COLO668 (cell line): ENCODE measurements around the gene QSER1.
"Not testable (repeated sequence)": the region's sequence is repeated elsewhere in the genome, so short reads cannot be mapped to it uniquely, and the experiment has no call there.

ENCODE experiments used
- DNase-seq: peaks from one replicate; lab custom pipeline; 2025; ENCODE audit not compliant: unreplicated experiment; lab: John Stamatoyannopoulos, UW

QSER1 gene

DNA sequence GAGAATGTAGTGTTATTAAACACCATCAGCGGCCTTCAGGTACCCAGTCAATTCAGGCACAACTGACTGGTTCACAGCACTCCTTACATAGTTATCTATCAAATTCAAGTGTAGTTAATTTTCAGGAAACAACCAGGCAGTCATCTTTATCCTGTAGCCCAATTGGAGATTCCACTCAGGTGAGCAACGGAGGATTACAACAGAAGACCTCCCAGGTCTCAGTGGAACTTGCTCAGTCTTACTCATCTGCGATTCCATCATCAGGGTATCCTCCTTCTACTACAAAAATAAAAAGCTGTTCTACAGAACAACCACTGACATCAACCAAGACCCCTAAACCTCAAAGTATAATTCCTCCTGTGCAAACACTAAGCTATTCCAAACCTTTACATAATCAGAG is 39.6 kb downstream of the QSER1 start:
- DNase-seq = no peak

DNA sequence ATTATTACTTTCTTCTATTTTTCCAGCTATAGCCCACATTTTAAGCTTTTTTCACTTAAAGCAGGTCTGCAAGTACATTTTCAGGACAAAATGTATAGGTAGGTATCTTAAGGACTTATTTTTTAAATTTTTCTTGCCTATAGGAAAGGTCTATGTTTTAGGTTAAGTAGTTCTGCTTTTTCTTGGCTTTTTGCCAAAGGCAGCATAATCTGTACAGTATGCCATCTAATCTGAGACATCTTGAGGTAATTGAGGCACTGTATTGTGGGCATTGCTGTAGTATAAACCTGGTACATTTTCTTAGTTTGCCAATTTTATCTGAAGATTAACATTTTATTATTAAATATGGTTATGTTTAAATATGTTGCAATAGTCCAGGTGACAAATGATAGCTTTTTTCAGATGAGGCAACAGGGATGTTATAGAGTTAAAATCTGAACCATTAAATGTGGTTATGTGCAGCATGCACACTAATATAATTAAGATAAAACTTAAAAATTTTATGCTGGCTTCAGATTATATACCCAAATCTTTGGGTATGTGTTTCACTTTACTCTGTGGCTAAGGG is 42.9 kb downstream of the QSER1 start:
- DNase-seq = no peak

DNA sequence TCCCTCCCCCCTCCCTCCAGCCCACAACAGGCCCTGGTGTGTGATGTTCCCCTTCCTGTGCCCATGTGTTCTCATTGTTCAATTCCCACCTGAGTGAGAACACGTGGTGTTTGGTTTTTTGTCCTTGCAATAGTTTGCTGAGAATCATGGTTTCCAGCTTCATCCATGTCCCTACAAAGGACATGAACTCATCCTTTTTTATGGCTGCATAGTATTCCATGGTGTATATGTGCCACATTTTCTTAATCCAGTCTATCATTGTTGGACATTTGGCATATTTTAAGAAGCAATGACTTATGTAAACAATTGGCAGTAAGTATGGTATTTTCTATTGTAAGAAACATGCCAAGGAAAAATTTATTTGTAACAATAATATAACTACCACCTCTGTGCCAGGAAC is 43.6 kb downstream of the QSER1 start:
- not testable (repeated sequence) for DNase-seq

DNA sequence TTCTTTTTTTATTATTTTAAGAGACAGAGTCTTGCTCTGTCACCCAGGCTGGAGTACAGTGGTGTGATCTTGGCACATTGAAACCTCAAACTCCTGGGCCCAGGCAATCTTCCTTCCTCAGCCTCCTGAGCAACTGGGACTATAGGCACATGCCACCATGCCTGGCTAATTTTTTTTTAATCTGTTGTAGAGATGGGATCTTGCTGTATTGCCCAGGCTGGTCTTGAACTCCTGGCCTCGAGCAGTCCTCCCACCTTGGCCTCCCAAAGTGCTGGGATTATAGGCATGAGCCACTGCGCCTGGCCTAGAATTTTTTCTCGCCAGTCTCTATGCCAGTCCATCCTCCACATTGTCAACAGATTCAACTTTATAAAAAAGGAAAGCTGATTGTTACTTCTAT is 44.7 kb downstream of the QSER1 start:
- DNase-seq = not testable (repeated sequence)

DNA sequence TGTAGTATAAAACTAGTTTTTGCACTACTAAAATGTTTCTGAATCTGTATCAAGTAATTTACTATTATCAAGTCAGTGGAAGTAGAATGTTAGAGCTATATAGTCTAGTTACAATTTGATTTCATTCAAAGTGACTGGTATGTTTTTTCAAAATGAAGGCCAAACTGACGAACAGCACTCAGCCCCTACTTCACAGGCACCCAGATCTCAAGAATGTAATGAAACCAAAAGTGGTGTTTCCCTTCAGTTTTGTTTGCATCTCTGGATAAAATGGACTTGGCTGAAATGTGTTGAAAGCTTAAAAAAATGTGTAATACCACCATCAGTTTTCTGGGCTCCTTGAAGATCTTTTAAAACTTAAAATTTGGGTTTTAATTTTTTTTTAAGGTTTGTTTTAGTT is 46.4 kb downstream of the QSER1 start:
- DNase-seq = no peak

DNA sequence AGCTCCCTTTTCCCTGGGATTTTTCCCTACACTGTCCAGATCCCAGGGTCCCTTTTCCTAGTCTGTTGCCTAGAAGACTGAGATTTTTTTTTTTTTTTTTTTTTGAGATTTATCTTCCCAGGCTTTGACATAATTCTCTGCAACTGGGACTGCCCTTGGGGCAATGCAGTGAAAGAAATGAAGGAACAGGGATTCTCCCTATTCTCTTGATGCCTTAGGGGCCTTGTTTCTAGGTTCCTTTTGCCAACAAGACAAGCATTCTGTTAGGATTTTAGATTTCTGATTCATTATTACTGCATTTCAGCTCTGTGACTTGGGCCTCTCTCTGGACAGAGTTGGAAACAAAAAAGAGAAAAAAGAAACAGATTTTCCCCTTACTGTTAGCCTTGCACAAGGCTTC is 47.3 kb downstream of the QSER1 start:
- no peak for DNase-seq

DNA sequence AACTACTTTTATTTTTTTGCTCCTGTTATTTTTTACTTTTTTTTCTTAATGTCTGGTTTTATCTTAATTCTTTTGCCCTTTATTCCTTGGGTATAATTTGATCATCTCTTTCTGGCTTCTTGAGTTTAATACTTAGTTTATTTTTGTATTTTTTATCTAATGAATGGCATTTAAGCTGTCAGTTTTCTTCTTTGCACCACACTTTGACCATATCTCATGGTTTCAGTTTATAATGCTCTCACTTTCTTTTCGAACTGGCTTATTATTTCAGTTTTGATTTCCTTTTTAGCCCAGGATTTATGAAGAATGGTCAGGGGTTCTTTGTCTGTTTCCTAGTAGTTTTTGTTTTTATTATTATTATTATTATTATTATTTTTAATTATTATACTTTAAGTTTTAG is 48.3 kb downstream of the QSER1 start:
- DNase-seq = no peak

DNA sequence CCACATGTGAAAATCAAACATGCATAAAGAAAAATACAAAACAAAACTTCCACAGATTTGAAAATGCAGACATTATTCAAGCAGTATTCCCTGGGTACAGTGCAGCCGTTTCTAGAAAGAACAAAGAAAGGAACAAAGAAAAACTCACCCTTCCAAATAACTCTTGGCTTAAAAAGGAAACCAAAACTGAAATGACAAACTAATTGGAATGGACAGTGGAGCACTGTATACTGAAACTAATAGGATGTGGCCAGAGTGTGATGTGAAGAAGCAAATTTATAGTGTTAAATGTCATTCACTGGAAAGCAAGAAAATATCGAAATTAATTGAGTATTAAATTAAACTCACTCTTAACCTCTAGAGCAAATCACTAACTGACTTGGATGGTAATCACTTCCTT is 55.4 kb downstream of the QSER1 start:
- DNase-seq = no peak

DNA sequence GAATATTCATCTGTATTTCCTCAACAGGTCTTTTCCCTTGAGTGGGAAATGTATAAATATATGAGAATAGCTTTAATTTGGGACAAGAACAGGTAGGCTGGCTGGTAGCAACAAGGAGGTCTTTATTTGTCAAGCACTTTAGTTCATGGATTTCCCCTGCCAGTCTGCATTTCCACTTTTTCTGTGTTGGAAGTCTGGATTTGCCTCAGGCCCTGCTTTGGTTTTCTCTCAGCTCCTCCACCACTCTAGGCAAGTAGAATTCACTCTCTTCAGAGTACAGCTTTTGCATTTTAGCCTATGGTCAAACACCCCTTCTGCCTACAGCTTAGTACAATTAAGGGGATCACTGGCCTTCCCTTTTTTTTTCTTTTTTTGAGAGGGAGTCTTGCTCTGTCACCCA is 57.1 kb downstream of the QSER1 start:
- no peak for DNase-seq

DNA sequence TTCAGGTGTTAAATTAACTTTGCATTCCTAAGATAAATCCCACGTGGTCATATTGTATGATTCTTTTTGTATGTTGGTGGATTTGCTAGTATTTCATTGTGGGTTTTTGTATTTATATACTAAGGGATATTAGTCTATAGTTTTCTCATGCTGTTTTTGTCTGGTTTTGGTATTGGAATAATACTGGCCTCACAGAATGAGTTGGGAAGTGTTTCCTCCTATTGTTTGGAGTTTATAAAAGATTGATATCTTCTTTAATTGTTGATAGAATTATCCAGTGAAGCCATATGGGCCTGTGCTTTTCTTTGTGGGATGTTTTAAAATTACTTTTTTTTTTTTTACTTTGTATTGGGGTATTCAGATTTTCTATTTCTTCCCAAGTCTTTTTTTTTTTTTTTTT is 59.8 kb downstream of the QSER1 start:
- DNase-seq = no peak

DNA sequence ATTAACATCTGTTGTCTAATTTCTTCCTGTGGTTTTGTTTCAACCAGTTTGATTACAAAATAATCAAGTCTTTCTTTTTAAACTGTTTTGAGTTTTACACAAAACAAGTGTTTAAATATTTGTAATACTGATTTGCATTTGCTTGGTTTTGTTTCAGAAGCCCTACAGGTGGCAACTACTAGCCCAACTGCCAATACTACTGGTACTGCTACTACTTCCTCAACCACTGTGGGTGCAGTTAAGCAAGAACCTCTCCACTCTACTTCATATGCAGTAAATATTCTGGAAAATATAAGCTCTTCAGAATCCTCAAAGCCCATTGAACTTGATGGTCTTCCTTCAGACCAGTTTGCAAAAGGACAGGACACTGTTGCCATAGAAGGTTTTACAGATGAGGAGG is 61.1 kb downstream of the QSER1 start:
- no peak for DNase-seq

DNA sequence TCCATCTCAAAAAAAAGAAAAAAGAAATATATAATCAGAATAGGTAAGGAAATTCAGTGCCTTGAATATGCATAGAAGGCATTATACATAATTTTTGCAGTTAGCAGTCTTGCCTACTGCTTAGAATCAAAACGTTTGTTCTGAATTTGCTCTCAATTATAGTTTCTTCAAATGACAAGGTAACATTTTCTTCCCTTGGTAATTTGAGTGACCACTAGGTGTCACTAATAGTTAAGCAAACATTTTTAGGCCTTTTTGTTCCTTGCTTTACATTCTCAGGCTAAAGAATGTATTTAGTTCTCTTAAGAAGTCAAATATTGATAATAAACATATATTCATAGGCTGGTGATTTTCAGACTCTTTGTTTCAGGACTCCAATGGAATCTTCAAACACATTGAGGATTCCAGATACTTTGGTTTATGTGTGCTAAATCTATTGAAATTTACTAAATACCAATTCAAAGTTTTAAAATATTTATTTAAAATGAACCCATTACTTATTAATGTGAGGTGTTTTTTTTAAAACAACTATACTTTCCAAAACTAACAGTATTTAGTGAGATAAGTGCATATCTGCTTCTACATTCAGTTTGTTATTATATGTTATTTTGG is 68.0 kb downstream of the QSER1 start:
- no peak for DNase-seq

DNA sequence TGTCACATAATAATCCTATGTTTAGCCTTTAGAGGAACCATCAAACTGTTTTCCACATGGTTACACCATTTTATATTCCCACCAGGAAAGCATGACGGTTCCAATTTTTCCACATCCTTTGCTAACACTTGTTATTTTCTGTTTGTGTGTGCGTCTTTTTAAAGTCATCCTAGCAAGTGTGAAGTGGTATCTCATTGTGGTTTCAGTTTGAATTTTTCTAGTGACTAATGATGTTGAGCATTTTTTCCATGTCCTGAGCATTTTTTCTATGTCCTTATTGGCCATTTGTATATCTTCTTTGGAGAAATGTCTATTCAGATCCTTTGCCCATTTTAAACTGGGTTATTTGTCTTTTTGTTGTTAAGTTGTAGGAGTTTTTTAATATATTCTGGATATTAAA is 69.4 kb downstream of the QSER1 start:
- no peak for DNase-seq

DNA sequence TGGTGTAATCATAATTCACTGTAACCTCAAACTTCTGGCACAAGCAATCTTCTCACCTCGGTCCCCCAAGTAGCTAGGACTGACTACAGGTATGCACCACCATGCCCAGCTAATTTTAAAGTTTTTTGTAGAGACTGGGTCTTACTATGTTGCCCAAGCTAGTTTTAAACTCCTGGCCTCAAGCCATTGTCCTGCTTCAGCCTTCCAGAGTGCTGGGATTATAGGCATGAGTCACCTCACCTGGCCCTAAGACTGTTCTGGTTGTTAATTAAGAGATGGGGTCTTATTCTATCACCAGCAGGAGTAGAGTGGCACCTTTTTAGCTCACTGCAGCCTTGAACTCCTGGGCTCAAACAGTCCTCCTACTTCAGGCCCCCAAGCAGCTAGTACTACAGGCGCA is 71.1 kb downstream of the QSER1 start:
- no peak for DNase-seq

DNA sequence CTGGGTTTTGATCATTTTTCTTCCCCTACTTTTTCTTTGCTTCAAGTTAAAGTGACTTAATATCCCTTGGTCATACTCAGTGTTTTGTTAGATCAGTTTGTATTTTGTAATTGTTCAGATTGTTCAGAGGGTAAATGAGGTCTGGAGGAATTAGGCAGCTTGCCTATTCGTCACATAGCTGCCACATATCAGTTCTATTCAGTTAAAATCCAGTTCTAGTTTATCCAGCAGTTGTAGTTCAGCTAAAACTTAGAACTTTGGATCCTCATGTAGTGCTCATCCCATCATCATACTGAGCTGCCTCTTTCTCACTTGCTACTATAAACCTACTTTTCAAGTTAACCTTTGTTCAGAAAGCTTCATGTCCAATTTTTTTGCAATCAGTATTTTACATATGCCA is 75.9 kb downstream of the QSER1 start:
- no peak for DNase-seq

DNA sequence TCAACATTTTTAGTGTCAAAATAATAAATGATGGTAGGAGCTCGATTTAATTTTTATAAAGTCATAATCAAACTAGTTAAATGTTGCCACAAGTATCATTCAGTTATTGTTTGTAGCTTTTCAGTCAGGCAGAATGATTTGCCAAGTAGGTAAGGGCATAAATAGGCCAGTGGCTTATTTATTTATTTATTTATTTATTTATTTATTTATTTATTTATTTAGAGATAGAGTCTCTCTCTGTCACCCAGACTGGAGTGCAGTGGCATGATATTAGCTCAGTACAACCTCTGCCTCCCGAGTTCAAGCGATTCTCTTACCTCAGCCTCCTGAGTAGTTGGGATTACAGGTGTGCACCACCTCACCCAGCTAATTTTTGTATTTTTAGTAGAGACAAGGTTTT is 79.6 kb downstream of the QSER1 start:
- DNase-seq = not testable (repeated sequence)

DNA sequence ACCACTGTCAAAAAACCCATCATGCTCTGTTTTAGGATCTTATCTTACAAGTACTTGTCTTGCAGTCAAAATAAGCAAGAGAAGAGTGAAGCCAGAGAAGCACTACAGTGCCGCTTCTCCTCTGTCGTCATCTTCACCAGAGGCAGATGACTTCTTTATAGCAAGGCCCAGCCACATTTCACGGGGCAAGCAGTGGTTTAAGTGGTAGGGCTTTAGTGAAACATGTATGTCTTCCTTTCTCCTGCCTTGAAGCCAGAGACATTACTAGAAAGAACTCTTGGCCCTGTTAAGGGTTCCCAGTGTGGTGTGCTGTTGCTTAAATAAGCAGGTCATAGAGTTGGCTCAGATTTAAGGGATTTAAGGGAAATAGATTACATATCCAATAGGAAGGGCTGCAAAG is 80.2 kb downstream of the QSER1 start:
- no peak for DNase-seq

DNA sequence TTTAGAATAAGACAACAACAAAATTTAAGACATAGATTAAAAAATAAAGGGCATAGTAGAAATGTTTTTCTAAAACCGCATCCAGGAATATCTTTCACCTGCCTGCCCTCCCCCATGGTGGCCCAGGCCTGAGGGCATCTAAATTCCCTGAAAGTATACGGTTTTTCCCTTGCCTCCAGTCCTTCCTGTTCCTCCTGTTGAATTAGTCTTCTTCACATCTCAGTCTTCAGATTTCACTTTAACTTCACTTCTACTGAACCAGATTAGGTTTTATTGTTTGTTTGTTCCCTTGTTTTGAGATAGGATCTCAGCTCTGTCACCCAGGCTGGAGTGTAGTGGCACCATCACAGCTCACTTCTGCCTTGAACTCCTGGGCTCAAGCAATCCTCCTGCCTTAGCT is 90.0 kb downstream of the QSER1 start:
- DNase-seq = no peak

DNA sequence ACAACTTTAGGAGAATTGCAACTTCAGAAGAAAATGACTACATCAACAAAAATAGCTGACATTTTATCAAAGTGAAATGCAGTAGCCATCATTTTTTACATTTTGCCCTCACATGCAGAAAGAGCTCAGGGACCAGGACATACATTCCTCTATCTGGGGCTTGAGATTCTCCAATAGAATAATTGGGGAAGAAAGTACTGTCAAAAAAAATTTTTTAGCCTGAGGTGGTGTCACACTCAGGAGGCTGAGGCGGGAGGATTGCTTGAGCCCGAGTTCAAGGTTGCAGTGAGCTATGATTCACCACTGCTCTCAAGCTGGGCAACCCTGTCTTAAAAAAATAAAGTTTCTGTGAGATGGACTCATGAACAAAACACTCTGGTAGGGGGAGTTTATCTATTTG is 90.9 kb downstream of the QSER1 start:
- no peak for DNase-seq

DNA sequence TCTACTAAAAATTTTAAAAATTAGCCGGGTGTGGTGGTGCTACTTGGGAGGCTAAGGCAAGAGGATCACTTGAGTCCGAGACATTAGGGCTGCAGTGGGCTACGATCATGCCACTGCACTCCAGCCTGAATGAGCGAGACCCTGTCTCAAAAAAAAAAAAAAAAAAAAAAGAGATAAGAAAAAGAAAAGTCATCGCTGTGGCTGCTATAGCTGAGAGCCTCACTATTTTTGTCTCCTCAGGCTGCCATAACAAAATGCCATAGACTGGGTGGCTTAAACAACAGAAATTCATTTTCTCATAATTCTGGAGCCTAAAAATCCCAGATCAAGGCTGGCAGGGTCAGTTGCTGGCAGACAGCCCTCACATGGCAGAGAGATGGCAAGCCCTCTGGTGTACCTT is 93.0 kb downstream of the QSER1 start:
- DNase-seq = no peak

DNA sequence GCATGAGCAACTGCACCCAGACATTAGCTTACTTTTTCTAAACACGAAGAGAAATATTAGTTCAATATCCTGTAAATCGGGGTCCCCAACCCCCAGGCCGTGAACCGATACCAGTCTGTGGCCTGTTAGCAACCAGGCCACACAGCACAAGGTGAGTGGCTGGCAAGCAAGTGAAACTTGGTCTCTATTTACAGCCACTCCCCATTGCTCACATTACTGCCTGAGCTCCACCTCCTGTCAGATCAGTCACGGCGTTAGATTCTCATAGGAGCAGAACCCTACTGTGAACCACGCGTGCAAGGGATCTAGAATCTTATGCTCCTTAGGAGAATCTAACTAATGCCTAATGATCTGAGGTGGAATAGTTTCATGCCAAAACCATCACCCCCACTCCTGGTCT is 95.2 kb downstream of the QSER1 start:
- DNase-seq = no peak

DNA sequence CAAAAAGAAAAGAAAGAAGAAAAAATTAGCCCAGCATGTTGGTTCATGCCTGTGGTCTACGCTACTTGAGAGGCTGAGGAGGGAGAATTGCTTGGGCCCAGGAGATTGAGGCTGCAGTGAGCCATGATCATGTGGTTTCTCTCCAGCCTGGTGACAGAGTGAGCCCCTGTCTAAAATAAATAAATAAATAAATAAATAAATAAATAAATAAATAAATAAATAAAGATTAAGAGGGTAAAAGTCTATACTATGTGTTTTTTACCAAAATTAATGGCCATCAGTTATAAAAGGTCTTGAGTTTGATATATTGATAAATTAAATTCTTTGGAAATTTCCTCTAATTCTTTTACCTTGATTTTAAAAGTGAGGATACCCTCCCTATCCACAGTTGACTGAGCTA is 97.9 kb downstream of the QSER1 start:
- no peak for DNase-seq

DNA sequence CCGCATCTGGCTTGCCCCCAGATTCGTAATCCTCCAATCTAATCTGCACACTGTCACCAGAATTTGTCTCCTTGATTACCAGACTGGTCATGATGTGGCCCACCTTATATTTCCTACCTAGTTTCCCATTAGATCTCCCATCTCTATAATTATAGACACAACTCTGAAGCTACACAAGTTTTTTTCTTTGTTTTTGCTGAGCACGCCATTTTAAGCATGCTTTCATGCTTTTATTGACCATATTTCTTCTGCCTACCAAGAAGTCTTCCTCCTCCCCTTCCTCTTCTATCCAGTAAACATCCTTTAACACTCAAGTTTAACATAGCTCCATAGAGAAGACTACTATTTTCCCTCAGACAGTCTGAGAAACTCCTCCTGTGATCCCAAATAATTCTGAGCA is 98.8 kb downstream of the QSER1 start:
- no peak for DNase-seq
